Kidney glomerular epithelial cell (primary cell): ENCODE results near the gene SEMA6A.

Experiments used
- DNase-seq: peaks from one replicate; lab custom pipeline; 2025; lab: John Stamatoyannopoulos, UW

Gene SEMA6A

GRCh38 chr5:116402235-116402634 is 172.4 kb downstream of the SEMA6A start:
- no peak for DNase-seq

GRCh38 chr5:116401576-116401975 is 173.0 kb downstream of the SEMA6A start:
- no peak for DNase-seq

- DNase-seq = no peak
Measured at GRCh38 chr5:116396476-116397099, 178.0 kb downstream of the SEMA6A start.

- no peak for DNase-seq
Measured at GRCh38 chr5:116395631-116396203, 178.9 kb downstream of the SEMA6A start.

GRCh38 chr5:116395226-116395625 is 179.4 kb downstream of the SEMA6A start:
- no peak for DNase-seq

- DNase-seq = no peak
Measured at GRCh38 chr5:116394186-116394867, 180.3 kb downstream of the SEMA6A start.
